NOMO-1 treated with dmso at 0.1 percent for 144 hours (cell line): ENCODE results near the gene ZSWIM1.

Experiments used
- DNase-seq: peaks from one replicate; lab custom pipeline; 2025; ENCODE audit not compliant: unreplicated experiment; lab: John Stamatoyannopoulos, UW

Gene ZSWIM1

GRCh38 chr20:45907219-45907948 is 26.4 kb downstream of the ZSWIM1 start:
- DNase-seq, result no peak

- no peak for DNase-seq
Observed at GRCh38 chr20:45908084-45908483, 27.1 kb downstream of the ZSWIM1 start.

GRCh38 chr20:45909336-45909808 is 28.3 kb downstream of the ZSWIM1 start:
- DNase-seq, result no peak

GRCh38 chr20:45909817-45910669 is 29.0 kb downstream of the ZSWIM1 start:
- DNase-seq, result peak; percentile 13

GRCh38 chr20:45910670-45911485 is 29.9 kb downstream of the ZSWIM1 start:
- DNase-seq, result peak; percentile 99

GRCh38 chr20:45911486-45912343 is 30.7 kb downstream of the ZSWIM1 start, which contains the start of gene PLTP:
PLTP (minus strand) TSS chr20:45912155; CDS start chr20:45911452, 703 bp downstream.
- no peak for DNase-seq

- DNase-seq, result no peak
Observed at GRCh38 chr20:45912344-45912682, 31.3 kb downstream of the ZSWIM1 start.

GRCh38 chr20:45913116-45913515 is 32.1 kb downstream of the ZSWIM1 start:
- DNase-seq, result no peak

- no peak for DNase-seq
Observed at GRCh38 chr20:45917790-45918141, 36.7 kb downstream of the ZSWIM1 start.

- DNase-seq, result no peak
Observed at GRCh38 chr20:45918182-45918737, 37.2 kb downstream of the ZSWIM1 start.

- no peak for DNase-seq
Observed at GRCh38 chr20:45918779-45919537, 37.9 kb downstream of the ZSWIM1 start.

GRCh38 chr20:45919542-45920399 is 38.7 kb downstream of the ZSWIM1 start:
- DNase-seq, result no peak

- no peak for DNase-seq
Observed at GRCh38 chr20:45920462-45921336, 39.7 kb downstream of the ZSWIM1 start.

GRCh38 chr20:45921337-45922189 is 40.5 kb downstream of the ZSWIM1 start:
- no peak for DNase-seq

GRCh38 chr20:45924391-45925261 is 43.6 kb downstream of the ZSWIM1 start:
- no peak for DNase-seq
